Activated CD8-positive, alpha-beta memory T cell treated with anti-CD3 and anti-CD28 coated beads, Interleukin-2, amount 50 U/mL, for 24 hours (primary cell): ENCODE data around the gene MMP25.
A peak's percentile ranks its signal among the peaks of the same experiment; 100 is the strongest.
"Not testable (repeated sequence)": the region's sequence is repeated elsewhere in the genome, so short reads cannot be mapped to it uniquely, and the experiment has no call there.

Experiments
- DNase-seq: peaks from one replicate; pipeline ENCODE4 v3.0.0-alpha.2; 2020; ENCODE audit errors: extremely low read depth

MMP25 gene

GRCh38 chr16:3073448-3073847 lies 27.1 kb downstream of the MMP25 start:
- no peak for DNase-seq

GRCh38 chr16:3074860-3075522 lies 28.6 kb downstream of the MMP25 start:
- DNase-seq = peak; percentile 73

GRCh38 chr16:3075523-3075915 lies 29.2 kb downstream of the MMP25 start:
- no peak for DNase-seq

- DNase-seq = not testable (repeated sequence)
Observed at GRCh38 chr16:3075946-3076345, 29.6 kb downstream of the MMP25 start.

- DNase-seq = no peak
Observed at GRCh38 chr16:3076577-3076976, 30.2 kb downstream of the MMP25 start.

GRCh38 chr16:3080024-3080423 lies 33.7 kb downstream of the MMP25 start:
- DNase-seq = no peak

GRCh38 chr16:3081957-3082356 lies 35.6 kb downstream of the MMP25 start:
- DNase-seq = not testable (repeated sequence)

- DNase-seq = not testable (repeated sequence)
Observed at GRCh38 chr16:3083408-3083807, 37.0 kb downstream of the MMP25 start.

- no peak for DNase-seq
Observed at GRCh38 chr16:3084491-3084890, 38.1 kb downstream of the MMP25 start.

GRCh38 chr16:3084969-3085670 lies 38.8 kb downstream of the MMP25 start:
- DNase-seq = no peak

GRCh38 chr16:3085868-3086595 lies 39.7 kb downstream of the MMP25 start:
- DNase-seq = no peak

GRCh38 chr16:3086596-3087242 lies 40.4 kb downstream of the MMP25 start:
- DNase-seq = no peak

GRCh38 chr16:3087243-3088235 lies 41.2 kb downstream of the MMP25 start:
- DNase-seq = no peak

GRCh38 chr16:3088450-3088849 lies 42.1 kb downstream of the MMP25 start:
- DNase-seq = no peak

GRCh38 chr16:3088925-3089716 lies 42.8 kb downstream of the MMP25 start:
- DNase-seq = no peak

GRCh38 chr16:3089717-3090592 lies 43.6 kb downstream of the MMP25 start:
- DNase-seq = no peak

- no peak for DNase-seq
Observed at GRCh38 chr16:3091551-3091950, 45.2 kb downstream of the MMP25 start.

- DNase-seq = no peak
Observed at GRCh38 chr16:3092501-3092941, 46.2 kb downstream of the MMP25 start.
